HUDEP-2 (cell line): ENCODE measurements around the gene GJD4.

Source experiments
- DNase-seq, 76 experiments: peaks; one replicate each; lab custom pipeline; 2025; ENCODE audit not compliant: unreplicated experiment in 76 of 76; lab: John Stamatoyannopoulos, UW

Gene GJD4

DNA sequence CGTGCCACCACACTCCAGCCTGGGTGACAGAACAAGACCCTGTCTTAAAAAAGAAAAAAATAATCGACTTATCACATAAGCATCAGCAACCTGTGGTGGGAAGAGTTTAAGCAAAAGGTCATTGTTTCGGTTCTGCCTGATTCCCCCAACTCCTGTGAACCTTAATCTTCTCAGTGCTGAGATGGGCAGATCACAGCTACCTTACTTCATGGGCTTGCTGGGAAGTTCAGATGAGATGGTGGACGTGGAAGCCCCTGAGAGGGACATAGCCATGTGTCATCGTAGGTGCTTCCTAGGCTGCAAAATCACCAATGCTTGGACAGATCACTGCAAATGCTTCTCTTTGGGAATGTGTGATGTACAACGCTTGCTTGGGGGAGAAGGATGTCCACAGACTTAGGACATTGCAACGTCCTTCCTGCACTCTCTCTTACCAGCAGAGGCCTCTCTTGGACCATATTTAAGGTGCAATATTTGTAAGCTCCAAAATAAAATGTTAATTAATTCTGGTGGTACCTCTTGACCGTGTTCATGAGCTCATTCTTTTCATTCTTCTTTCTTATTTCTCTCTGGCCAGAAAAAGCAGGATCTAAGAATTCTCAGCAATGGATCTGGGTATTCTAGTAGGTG lies 8.6 kb downstream of the GJD4 start:
- DNase-seq, result no peak

DNA sequence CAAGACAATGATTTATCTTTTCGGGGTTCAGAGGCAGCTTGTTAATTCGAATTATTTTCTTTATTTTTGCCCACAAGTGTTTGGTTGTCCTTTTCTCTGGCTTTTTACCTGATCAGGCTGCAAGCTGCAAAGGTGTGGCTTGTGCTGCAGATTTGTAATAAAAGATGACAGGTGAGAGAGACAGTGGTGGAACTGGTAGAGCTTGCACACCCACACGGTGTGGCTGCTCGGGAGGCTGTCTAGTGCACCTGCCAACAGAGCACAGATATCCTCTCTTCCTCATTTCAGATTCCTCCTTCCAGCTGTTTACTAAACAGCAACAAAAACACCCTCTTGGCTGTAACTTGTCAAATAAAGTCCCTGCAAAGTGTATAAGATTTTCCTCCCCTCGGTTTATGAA lies 9.2 kb downstream of the GJD4 start:
- no peak for DNase-seq

DNA sequence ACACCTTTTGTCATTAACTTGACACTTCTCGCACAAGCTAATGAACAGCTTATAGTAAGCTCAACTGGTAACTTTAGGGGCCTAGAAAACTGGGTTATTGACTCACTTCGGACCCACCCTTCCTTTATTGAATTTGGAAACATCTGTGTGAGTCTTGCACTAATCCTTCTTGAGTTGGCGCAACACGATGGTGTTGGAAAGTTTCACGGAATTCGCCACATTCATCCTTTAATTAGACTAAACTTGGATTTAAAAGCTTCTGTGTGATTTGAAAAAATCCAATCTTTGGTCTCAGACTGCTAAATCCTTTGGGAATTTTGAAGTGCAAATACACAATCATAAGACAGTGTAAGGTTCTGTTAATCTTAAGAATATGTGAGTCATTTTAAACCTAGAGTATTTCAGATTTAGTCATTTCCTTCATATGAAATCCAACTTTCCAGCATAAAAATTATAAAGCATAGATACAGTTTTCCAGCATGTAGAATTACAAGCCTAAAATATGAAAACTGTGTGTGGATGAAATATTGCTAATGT lies 21.9 kb downstream of the GJD4 start:
- DNase-seq, result no peak

DNA sequence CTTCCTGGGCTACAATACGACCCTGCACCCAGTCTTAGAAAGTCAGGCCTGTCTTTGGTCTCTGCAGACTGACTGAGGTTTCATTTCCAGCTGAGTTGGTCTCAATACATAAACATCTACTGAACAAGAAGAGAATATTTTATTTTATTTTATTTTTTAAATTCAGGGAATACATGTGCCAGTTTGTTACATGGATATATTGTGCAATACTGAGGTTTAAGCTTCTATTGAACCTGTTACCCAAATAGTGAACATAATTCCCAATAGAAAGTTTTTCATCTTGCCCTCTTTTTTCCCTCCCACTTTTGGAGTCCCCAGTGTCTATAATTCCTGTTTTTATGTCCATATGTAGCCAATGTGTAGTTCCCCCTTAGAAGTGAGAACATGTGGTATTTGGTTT lies 26.3 kb downstream of the GJD4 start:
- no peak for DNase-seq

DNA sequence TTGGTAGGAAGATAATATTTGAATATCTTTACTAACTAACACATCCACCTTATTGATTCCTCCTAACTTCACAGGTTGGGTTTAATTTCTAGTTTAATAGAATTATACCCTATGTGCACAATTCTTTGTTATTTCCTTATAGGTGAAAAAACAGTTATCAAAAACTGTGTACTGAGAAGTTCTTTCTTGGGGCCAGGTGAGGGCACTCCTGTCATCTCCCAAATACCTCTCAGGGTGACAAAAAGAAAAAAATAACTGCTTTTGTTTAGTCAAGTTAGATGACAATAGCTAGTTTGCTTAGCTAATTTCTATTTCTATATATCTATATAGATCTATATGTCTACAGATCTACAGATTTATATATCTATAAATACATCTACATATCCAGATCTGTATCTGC lies 26.9 kb downstream of the GJD4 start:
- no peak for DNase-seq

DNA sequence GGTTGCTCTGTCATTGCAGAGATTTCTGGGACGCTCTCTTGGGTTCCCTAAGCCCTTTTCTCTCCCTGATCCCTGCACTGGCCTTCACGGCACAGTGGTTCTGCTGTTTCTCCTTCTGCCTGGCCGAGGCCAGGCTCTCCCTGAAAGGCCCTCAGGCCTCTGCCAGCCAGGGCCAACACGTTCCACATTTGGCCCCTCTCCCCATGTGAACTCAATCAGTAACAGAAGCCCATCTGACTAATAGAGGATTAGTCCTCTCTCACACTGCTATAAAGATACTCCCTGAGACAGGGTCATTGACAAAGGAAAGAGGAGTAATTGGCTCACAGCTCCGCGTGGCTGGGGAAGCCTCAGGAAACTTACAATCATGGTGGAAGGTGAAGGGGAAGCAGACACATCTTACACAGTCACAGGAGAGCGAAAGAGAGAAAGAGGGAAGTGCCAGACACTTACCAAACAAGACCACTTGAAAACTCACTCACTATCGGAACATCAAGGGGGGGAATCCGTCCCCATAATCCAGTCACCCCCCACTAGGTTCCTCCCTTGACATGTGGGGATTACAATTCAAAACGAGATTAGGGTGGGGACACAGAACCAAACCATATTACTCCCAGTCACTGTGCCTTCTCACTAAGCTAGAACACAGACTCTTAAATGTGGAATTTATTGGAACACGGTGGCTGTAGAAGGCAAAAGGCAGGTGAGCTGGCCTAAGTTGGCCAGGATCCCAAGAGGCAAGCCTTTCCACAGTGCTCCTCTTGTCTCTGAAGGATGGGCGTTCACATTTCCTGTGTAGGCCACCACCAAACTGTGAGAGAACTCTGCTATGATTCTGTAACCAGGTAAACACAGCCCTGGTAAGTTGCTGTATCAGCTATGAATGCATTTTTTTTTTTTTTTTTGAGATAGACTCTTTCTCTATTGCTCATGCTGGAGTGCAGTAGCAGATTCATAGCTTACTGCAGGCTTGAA lies 28.2 kb downstream of the GJD4 start:
- DNase-seq, result no peak

DNA sequence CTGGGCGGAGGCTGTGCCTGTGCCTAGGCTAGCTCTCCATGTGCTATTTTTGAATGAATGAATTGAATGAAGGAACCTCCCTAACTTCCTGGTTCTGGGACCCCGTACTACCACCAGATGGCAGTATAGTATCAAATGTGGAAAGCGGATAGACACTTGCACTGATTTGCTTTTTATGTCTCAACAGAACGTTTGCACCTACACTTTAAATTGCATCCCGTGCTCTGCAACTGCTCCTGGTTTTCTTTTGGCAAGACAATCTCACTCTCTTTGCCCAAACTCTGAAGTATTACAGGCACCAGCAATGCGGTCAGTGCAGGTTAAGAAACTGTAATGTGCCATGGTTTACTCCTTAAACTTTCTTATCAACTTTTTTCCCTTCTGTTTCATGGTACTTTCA lies 30.4 kb downstream of the GJD4 start:
- DNase-seq, result peak in 50 of 76 experiments; percentile 2 to 72 (median 36)

DNA sequence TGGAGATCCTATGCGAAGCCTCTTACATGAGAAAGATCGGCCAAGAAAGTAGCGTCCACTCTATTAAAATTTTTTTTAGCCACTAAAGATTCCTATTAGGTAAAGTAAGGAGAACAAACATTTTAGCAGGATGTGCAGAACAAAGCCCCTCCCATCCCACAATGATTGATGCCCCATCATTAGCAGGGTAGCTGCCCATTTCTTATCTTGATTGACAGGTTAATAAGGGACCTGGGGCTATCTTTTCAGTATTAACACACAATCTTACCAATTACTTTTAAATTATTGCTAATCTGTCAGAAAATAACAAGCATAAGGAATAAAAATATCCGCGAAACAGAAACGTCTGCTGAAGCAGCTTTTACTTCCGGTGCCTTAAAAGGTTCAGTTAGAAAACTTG lies 31.8 kb downstream of the GJD4 start:
- DNase-seq, result no peak

DNA sequence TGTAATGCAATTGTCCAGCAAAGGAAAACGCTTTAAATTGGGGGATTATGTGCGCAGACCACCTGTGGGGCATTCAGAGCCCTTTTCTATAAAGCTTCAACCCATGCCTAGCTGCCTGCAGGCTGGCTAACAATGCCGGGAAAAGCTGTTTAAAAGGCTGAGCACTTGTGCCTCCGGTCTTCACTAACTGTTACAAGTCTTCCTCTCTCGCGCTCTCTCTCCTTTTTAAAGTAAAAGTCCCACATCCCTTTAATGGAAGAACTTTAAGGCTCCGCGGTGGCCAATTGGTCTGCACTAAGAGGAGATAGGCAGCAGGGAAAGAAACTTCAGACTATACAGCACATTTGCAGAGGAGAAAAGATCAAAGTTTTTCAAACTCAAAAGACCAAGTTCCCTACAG lies 32.3 kb downstream of the GJD4 start:
- no peak for DNase-seq

DNA sequence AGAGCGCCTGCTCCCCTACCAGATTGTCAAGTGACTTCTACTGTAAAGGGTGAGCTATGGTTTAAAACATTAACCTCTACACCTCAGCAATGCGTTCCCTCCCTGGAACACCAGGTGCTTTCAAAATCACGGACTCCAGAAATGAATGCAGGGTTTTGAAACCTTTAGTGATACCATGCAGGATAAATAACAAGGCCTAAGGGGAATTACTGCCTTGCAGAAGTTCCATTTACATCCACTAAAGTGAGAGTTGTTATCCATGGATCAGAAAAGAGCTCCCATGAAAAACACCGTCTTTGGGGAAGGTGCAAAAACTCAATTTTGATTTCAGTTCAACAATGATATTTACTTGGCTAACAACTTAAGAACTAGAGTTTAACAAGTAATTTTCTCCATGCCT lies 33.0 kb downstream of the GJD4 start:
- DNase-seq, result no peak

DNA sequence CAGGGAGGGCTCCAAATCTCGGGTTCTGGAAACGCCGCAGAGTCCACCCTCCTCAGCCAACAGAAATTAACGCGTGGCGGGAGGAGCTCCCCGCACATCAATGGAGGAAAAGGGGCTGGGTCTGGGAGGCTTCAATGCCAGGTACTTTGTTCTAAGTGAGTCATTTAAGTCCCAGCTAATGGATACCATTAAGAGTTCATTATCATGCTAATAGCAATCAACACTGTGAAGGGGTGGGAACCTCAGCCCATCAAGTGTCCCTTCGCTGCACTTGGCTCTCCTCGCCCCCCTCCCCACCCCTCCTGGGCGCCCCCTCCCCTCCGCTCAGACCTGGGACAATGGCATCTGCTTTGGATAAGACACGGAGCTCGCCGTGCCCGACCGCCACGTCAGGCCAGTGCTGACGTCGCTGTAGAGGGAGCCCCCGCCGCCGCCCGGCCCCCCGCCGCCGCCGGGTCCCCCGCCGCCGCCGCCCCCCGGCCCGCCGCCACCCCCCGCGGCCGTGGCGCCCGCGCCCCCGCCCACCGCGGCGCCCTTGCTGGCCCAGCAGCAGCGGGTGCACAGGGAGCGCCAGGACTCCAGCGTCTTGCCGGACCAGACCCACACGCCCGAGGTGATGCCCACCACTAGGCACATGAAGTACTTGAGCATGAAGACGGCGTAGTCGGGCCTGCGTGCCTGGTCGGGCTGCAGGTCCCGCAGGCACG lies 34.0 kb downstream of the GJD4 start:
- DNase-seq, result no peak

DNA sequence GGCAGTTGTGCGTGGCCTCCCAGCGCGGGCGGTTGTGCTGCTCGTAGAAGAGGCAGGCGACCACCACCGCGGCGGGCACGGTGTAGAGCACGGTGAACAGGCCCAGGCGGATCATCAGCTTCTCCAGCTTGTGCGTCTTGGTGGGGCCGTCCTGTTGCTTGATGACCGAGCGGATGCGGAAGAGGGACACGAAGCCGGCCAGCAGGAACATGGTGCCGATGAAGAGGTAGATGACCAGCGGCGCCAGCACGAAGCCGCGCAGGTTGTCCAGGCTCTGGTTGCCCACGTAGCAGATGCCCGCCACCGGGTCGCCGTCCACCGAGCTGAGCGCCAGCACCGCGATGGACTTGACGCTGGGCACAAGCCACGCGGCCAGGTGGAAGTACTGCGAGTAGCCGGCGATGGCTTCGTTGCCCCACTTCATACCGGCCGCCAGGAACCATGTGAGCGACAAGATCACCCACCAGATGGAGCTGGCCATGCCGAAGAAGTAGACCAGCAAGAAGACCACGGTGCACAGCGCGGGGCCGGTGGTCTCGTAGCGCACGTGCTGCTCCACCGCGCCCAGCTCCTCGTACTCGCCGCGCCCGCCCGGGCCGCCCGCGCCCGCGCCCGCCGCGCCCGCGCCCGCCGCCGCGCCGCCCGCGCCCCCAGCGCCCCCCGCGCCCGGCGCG lies 34.7 kb downstream of the GJD4 start:
- peak in 36 of 76 experiments; percentile 2 to 35 (median 14) for DNase-seq

DNA sequence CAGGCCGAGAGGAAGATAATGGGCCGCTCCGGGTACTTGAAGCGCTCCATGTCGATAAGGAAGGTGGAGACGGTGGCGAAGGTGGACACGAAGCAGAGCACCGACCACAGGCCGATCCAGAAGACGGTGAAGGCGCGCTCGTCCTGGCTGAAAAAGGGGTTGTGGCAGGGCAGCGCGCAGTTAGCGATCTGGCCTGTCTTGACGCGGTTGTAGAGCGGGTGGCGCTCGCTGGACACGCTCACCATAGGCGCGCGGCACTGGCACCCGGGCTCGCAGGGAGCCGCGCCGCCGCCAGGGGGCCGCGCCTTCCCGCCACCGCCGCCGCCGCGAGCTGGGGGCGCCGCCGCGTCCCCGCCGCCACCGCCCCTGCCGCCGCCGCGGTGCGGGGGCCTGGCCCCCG lies 35.3 kb downstream of the GJD4 start:
- DNase-seq, result peak in 61 of 76 experiments; percentile 5 to 68 (median 40)

DNA sequence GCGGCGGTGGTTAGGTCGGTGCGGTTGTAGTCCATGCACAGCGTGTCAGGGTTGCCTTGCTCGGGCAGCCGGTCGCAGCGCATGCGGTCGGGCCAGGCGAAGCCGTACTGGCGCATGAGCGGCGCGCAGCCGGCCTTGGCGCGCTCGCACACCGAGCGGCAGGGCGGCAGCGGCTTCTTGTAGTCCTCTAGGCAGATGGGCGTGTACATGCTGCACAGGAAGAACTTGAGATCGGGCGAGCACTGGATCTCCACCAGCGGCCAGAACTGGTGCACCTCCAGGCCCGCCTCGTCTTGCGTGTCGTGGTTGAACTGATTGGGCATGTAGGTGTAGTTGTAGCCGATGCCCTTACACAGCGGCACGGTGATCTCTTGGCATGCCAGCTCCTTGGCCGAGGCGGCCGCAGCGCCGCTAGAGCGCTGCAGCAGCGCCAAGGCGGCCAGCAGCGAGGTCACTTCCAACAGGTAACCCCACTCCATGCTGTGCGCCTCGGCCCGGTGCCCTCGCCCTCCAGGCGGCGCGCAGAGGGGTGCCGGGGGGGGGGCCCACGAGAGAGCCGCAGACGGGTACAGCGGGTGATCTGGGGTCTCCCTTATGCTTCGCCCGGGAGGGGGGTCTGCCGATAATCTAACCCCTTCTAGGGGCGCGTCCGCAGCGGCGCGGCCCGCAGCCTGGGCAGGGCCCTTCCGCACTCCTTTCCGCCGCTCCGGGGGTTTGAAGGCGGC lies 36.0 kb downstream of the GJD4 start:
- DNase-seq, result peak in 74 of 76 experiments; percentile 18 to 81 (median 62)

DNA sequence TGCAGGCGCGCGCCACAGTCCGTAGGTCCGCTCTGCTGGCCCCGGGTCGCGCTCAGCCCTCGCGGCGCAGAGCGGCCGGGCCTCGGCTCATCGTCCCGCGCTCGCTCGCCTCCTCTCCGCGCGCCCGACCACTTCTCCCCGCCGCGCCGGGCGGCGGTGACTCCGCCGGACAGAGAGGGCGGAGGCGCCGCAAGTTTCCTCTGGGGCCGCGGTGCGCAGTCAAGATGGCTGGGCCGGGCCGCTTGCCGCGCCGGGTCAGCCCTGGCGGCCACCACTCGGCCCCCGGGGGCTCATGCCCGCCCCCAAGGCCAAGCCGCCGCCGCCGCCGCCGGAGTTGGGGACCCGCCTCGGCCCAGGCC lies 36.5 kb downstream of the GJD4 start:
- peak in 8 of 76 experiments; percentile 1 to 49 (median 36) for DNase-seq

DNA sequence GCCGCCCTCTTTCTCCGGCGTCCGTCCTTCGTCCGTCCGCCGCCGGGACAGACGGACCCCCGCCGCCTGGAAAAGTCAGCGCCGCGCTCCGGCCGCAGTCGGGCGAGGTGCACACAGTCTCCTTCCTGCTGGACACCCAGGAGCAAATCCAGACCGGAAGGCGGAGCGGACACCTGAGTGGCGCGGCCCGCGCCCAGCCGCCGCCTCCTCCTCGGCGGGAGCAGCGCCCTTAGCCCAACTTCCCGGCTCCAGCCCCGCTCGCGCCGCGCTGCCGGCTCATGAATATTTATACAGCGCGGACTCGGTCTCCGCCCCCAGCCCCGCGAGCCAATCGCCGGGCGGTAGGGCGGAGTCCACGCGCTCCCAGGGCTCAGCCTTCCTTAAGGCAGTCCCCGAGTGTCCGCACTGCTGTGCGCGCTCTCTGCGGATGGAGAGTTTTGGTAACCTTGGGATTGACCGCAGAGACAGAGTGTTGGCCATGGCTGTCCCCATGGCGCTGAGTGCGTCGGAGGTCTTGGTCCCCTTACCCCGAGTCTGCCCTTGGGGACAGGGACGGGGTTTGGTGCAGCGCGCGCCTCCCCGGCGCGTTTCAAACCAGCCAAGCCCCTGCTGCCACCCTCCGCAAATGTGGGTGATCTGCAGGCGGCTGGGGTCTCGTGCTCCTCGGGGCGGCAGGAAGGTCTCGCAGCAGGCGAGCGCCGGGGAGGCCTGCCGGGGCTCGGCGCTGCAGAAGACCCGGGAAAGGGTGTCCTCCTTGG lies 37.1 kb downstream of the GJD4 start, which contains the start of gene FZD8:
TSS of gene FZD8 (minus strand) at position 262 of the 758 bp plus-strand sequence. CDS start 867 bp downstream, outside the sequence.
- peak in 74 of 76 experiments; percentile 19 to 82 (median 68) for DNase-seq

DNA sequence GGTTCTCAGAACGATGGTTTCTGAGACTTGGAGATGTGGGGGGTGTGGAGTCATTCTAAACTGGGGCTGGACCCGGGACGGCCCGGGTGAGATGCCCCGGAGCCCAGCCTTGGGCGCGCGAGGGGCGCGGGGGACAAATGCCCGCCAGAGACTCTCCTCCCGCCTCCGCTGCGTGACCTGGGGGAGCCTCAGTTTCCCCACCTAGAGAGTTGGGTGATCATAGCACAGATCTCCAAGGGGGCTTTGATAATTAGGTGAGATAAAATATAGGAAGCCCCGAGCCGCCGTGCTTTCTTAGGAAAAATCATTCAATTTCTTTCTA lies 37.6 kb downstream of the GJD4 start:
- no peak for DNase-seq

DNA sequence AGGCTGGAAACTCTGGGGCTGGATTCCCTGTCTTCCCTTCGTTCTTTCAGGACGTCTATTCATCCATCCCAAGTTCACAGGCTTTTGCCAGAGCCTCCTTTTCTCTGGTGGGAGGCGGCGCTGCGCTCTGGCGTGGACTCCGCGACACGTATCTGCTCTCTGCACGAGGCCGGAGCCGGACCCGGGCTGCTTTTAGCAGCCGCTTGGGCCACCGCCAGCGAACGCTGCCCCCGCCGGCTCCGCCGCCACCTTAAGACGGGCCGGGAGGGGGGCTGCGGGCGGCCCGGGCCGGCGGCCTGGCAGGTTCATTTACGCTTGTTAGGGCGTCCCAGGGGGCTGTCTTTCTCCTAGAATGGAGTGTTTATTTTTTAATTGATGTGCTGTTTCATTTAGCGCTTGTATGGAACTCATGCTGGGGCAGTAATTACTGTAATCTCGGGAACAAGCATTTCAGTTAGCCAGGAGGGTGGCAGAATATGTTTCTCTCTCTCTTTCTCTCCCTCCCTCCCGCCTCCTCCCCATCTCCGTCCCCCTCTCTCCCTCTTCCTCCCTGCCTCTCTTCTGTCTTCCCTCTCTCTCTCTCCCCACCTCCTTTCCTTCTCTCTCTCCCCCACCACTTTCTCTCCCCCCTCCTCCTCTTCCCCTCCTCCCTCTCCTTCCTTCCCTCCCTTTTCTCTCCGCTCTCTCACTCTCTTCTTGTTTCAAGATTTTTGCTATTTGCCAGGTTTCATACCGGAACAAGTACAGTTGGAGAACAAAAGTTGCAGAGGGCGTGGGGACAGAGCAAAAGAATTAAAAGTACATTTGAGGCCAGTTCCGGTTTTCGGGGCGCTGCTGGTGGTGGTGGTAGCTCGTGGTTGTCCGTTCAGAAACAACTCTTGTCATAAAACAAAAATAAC lies 38.3 kb downstream of the GJD4 start:
- DNase-seq, result peak in 23 of 76 experiments; percentile 1 to 39 (median 10)
